Raji (cell line): ENCODE results near the gene EXOC6.

Experiments used
- POLR2A ChIP-seq: IDR thresholded peaks from 2 replicates; pipeline ENCODE4 v1.6.1; 2011; ENCODE audit warnings: low read depth, low read length, control low read depth; ENCODE audit not compliant: insufficient read depth

Gene EXOC6

DNA sequence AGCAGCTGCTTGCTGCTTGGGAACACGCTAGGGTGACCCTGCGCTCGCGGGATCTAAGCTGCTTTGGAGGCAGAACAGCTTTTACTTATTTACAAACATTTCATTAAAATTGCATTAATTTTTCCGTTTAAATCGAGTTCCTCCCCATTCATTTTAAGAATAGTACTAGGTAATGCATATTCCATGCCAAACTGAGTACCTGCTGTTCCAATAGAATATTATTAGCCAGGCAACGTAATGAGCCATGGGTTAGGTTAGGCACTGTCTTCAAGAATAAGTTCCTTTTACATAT is 860 bp downstream of the EXOC6 start:
- no peak for TF ChIP-seq POLR2A

DNA sequence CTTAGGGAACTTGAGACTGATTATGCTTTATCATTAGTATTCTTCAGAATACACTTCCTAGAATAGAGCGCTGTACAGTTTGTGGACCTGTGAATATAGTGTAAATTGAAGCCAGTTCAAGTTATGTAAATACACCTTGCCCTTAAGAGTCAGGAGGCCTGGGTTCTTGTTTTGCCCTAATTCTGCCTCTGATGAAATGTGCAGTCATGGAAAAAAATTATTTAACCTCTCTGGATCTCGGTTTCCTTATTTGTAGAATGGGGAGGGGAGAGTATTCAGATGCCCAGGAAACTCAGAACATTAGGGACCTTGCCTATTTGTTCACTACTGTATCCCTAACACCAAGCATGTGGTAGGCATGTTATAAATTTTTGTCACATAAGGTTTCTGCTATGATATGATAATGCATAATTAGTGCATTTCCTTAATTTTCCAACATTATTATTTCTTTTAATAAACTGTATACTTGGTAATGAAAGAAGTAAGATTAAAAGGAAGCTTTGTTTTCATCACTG is 1.3 kb downstream of the EXOC6 start:
- TF ChIP-seq POLR2A, result no peak

DNA sequence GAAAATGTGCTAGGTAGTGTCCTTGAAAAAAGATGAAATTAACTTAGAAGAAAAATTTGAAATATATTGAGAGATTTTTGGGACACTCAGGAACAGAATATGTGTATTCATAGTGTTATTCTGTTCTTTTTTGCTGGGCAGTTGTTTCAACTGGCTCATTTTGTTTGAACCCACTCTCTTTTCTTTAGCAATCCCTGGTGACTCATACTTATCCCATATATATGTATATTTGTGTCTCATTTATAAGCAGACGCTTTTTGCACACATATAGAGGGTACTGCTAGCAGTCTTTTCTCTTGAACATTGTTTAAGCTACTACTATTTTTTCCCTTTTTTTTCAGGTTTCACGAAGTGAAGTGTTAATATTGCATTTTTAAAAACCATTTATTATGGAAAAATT is 1.9 kb downstream of the EXOC6 start:
- TF ChIP-seq POLR2A, result no peak

DNA sequence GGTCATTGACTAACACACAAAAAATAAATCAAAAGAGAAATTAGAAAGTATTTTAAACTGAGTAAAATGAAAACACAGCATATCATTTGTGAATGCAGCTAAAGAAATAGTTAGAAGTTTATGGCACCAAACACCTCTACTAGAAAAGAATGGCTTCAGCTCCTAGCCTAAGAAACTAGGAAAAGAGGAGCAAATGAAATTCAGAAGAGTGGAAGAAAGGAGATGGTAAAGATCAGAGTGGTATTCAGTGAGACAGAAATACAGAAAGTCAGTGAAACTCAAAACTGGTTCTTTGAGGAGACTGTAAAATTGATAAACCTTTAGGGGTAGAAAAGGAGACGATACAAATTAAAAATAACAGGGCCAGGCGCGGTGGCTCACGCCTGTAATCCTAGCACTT is 2.7 kb downstream of the EXOC6 start:
- no peak for TF ChIP-seq POLR2A

DNA sequence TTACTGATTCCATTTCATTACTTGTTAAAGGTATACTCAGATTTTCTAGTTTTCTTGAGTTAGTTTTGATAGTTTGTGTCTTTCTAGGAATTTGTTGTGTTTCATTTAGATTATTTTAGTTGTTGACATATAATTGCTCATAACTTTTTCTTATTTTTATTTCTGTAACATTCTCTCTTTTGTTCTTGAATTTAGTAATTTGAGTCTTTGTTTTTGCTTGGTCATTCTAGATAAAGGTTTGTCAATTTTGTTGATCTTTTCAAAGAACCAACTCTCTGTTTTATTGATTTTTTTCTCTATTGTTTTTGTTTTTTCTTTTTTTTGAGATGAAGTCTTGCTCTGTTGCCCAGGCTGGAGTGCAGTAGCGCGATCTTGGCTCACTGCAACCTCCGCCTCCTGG is 7.2 kb downstream of the EXOC6 start:
- no peak for TF ChIP-seq POLR2A

DNA sequence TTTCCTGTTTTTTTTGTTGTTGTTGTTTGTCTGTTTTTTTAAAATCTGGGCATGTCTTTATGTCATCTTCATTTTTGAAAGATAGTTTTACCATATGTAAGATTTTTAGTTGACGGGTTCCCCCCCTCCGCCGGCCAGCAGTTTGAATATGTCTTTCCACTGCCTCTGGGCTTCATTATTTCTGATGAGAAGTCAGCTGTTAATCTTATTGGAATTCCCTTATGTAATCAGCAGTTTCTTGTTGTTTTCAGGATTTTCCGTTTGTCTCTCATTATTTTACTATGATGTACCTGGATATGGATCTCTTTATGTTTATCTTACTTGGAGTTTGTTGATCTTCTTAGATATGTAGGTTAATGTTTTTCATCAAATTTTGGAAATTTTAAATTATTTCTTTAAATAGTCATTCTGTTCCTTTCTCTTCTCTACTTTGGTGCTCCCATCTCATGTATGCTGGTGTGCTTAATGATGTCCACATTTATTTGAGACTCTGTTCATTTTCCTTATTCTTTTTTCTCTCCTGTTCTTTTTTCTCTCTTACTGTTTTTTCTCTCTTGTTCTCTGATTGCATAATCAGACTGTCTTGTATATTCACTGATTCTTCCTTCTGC is 9.7 kb downstream of the EXOC6 start:
- no peak for TF ChIP-seq POLR2A

DNA sequence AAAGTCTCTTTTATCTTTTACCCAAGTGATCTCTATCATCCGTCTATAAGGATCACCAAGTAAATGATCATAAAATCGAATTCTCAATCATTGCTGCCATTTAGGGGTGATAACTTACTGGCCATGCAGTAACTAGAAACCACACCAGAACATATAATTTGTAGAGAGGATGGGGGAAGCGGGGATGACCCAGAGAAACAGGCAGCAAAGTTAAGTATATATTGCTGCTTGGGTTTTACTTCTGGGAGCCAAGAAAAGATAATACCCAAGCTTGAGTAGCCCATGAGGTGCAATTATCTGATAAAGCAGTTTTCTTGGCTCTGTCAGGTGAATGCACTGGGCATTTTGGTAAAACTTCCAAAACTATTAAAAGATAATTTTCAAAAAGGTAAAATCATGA is 18.9 kb downstream of the EXOC6 start:
- TF ChIP-seq POLR2A, result no peak

DNA sequence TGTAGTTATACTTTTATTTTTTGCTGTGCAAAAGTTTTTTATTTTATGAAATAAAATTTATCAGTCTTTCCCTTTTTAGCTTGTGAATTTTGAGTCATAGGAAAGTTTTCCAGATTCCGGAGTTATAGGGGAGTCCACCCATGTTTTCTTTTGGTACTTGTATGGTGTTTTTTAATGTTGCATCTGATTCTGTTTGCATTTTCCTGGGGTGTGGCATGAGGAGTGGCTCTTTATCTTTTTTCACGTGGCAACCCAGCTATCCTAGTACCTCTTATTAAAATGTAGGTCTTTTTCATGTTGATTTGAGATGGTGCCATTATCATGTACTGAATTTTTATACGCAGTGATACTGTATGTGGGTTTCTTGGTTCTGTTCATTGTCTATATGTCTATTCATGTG is 19.7 kb downstream of the EXOC6 start:
- no peak for TF ChIP-seq POLR2A

DNA sequence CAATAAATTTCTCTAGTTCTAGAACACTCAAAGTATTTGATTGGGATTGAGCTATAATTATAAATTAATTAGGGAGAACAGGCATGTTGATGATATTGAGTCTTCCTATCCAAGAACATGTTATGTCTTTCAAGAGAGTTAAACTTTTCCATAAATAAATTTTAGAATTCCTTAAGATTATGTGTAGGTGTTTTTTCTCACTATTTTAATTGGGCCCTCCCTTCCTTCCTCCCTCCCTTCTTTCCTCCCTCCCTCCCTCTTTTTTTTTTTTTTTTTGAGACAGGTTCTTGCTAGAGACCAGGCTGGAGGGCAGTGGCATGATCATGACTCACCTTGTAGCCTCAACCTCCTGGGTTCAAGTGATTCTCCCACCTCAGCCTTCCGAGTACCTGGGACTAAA is 20.2 kb downstream of the EXOC6 start:
- no peak for TF ChIP-seq POLR2A

DNA sequence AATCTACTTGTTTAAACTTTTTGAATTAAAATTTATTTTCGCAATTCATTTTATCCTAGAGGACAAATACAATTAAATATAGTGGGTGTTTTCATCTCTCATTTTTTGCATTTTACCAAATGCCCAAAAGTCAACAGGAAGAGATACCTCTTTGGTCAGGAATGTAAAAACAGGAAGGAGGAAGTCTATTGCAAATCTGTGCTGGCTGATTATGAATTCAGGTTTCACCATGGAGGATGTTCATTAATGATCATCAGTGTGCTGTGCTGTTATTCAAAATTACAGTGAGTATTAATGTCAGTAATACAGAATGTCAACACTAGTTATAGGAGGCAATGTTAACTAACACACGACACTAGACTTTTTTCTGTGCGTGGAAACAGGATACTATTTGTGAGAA is 24.7 kb downstream of the EXOC6 start:
- TF ChIP-seq POLR2A, result no peak

DNA sequence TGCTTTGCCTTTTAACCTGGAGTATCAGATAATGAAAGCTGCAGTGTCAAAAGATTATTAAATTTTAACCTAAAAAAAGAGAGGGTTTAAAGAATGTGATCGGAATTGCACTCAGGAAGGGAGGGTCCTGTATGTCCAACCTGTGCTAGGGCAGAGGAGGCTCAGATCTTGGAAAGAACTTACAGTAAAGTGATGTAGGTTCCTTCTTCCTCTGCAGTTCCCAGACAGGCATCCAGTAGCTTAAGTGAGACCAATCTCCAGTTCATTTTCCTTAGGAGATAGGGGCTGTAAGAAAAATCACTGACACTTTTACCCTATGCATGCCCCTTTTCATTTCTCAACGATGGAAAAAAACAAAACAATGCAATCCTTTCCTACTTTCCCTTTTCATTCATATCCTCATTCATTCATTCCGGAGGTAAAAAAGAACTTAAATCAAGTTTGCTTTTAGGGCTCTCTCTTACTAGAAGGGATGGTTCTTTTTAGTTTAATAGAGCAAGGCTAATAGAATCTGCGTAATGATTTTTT is 28.3 kb downstream of the EXOC6 start:
- TF ChIP-seq POLR2A, result no peak

DNA sequence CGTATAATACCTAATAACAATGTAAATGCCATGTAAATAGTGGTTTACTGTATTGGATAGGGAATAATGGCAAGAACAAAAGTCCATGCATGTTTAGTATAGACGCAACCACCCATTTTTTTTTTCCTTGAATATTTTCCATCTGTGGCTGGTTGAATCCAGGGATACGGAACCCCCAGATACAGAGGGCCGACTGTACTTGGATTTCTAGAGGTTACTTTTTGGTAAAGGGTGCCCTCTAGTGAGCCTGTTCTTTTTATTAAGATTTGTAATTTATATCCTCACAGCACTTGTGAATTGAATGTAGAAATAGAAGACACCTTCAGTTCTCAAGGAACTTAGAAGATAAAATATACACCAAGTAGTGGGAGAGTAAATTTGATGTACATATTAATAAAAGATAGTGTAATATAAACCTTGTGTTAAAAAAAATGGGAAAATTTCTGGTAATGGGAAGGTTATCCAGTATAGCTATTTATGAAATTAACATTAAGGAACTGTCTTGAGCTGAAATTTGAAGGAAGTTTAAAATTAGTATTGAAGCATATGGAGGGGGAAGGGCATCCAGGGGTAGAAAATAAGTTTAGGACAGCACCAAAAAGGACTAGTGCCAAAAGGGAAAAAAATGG is 32.0 kb downstream of the EXOC6 start:
- no peak for TF ChIP-seq POLR2A

DNA sequence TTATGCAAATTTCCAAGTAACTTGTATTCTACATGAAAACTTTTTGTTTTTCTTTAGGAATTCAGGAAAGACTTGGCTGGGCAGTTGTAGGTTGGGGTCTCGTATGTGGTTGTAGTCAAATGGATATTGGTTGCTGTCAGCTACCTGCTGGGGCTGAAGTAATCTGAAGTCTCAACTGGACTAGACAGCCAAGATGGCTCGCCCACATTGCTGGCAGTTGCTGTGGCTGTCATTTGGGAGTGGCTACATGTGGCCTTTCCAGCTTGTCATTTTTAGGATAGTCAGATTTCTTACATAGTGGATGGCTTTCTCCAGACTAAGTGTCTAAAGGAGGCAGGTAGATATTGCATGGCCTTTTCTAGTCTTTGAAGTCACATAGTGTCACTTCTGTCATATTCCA is 32.6 kb downstream of the EXOC6 start:
- no peak for TF ChIP-seq POLR2A

DNA sequence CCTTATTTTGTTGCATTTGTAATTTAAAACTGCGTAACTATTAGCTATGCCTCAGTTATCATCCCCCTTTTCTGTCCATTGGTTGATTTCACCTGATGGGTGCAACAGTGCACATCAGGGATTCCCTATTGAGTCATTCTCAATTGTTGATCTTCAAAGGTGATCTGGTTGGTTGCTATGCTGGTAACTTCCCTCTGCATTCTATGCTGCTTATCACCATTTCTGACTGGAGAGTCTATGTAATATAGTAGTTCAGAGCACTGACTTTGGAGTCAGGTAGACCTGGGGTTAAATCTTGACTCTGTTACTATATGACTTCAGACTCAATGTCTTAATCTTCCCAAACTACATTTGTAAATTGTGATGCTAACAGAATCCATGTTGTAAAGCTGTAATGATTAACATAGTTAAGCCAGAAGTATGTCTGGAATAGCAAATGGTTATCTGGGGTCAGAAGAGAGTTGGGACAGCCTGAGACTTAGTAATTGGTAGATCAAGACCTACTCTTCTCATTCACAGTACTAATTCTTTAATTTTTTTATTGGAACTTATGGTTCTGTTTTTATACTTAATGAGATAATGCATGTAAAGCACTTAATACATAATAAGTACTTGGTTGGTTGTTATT is 38.1 kb downstream of the EXOC6 start:
- no peak for TF ChIP-seq POLR2A

DNA sequence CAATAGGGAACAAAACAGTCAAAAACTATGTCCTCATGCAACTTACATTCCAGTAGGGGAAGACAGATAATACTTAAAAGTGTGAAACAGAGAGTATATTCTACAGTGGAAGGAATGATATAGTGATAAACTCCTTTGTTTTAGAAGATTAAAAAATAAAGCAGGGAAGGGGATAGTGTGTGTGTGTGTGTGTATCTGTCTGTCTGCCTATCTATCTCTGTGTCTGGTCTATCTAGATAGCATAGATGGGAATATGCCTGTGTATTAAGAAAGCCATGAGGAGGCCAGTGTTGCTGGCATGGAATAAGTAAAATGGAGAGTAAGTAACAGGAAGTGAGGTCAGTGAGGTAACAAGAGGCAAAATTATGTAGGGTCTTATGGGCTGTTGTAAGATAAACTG is 42.2 kb downstream of the EXOC6 start:
- no peak for TF ChIP-seq POLR2A

DNA sequence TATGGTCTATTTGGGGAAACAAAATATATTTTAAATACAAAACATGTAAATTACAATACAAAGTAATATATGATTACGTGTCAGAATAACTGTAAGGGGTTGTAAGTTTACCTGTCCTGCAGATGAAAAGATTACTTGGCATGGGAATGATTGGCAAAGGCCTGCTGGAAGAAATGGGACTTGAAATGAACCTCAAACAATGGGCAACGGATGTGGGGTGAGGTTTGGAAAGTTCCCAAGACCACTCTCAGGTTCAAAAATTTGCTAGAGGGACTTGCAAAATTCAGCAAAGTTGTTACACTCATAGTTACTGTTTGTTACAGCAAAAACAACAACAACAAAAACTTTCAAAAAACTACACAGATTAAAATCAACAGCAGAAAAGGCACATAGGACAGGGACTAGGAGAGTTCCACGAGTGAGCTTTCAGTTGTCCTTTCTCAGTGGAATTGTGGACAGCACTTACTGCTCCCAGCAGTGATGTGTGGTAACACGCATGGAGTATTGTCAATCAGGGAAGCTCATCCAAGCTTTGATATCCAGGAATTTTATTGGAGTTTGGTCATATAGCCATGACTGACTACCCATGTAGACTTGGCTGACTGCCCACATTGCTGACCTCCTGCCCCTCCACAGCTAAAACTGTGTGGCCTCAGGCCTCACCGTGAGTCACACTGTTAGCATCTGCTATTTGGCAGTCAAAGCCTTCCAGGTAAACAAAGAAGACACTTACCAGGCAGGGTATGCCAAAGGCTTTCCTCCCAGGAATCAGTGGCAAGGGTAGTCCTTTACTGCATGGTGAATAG is 43.8 kb downstream of the EXOC6 start:
- TF ChIP-seq POLR2A, result no peak
